Ovary (tissue), 9 donors: Measurements from ENCODE around the gene OTUD5. TPM values are rescaled to one million over a fixed set of nuclear protein-coding genes. Genes with fewer than 3 reads are reported as not detected.

ENCODE experiments used
- DNase-seq, 5 donors: peaks; one replicate each; pipeline ENCODE4 v3.0.0-alpha.2; 2019 to 2020
- H3K27ac ChIP-seq, 2 donors: fragments of 200-600 bp; one replicate each; pipeline versions ENCODE4 v1.5.1 to v1.8.0; 2019 to 2022
- H3K27me3 ChIP-seq: fragments of 200-600 bp; one replicate; pipeline ENCODE4 v1.8.0; 2022
- H3K36me3 ChIP-seq: fragments of 200-600 bp; sonication (generic); one replicate; pipeline ENCODE4 v1.5.1; 2019
- H3K4me1 ChIP-seq: one replicate; pipeline ENCODE4 v1.8.1; 2013; ENCODE audit warnings: mild to moderate bottlenecking, moderate library complexity; ENCODE audit not compliant: insufficient read depth
- H3K4me3 ChIP-seq: fragments of 200-600 bp; sonication (generic); one replicate; pipeline ENCODE4 v1.5.1; 2017
- H3K9me3 ChIP-seq, 2 donors: fragments of 200-600 bp in 1 of 2; sonication (generic) in 1 of 2; one replicate each; pipeline versions ENCODE4 v1.5.1 to v1.8.1; 2013 to 2019; ENCODE audit warnings: mild to moderate bottlenecking in 1 of 2, moderate library complexity in 1 of 2
- EP300 ChIP-seq: sonication (generic); formaldehyde crosslinking; IDR thresholded peaks from one replicate; pipeline ENCODE4 v1.6.1; 2017; ENCODE audit warnings: antibody characterized with exemption
- POLR2A ChIP-seq: fragments of 450-650 bp; IDR thresholded peaks from one replicate; pipeline ENCODE4 v1.6.1; 2017; ENCODE audit warnings: antibody characterized with exemption, mild to moderate bottlenecking, moderate library complexity
- WGBS, 3 donors: extraction: QIAGEN DNeasy Blood & Tissue Kit in 1 of 3; methylation state at CpG; one replicate each; pipeline versions ENCODE4 v1.1.5 to v1.1.7; 2013 to 2017; 5-methylcytosine and 5-hydroxymethylcytosine counted together
- intact Hi-C, 4 donors: fragments of 100-400 bp; cut with DNase I; formaldehyde crosslinking; loops; one replicate each; pipeline versions ENCODE4 v1.11.0 to v1.15.1; 2022 to 2023
- polyA plus RNA-seq, 2 donors: library from polyadenylated mRNA; stranded (reverse); fragments of 200-250 nt in 1 of 2; fragments of 350-450 nt in 1 of 2; fragmentation: Illumina TruSeq in 1 of 2; extraction: RNeasy Lipid Tissue Mini Kit (QIAGEN cat#74804) in 1 of 2; gene quantifications; one replicate each; pipeline ENCODE4 v1.2.3, GENCODE V29; 2013 to 2014
- total RNA-seq, 7 donors: library from RNA; depleted of rRNA in 2 of 7; stranded (reverse); fragments of >200 nt in 2 of 7; fragmentation: NEBNext Ultra II Directional in 3 of 7; extraction: Animal tissue kit (Norgen Biotek cat#: 25700) in 3 of 7; gene quantifications; one replicate each; pipeline versions ENCODE4 v1.1.0 to v1.2.4, GENCODE V29; 2016 to 2023
- TF ChIP-seq, protein P1 (sequence below), 3 donors: fragments of 450-650 bp in 2 of 3; fragments of 200-600 bp in 1 of 3; IDR thresholded peaks; one replicate each; pipeline versions ENCODE4 v1.5.1 to v1.8.0; 2016 to 2022; ENCODE audit warnings: antibody characterized with exemption in 3 of 3, mild to moderate bottlenecking in 1 of 3
- donor health status: DM: no; HTN: no; CAD: no; lungs with moderate emphysema.
- donor health status: DM: no; HTN: no; CAD: no.
- donor health status: Bipolar disorder and iron deficiency.
- donor health status: DM: yes; HTN: yes; CAD: no.
- donor health status: DM: no; HTN: no; CAD: no.
- donor health status: DM: yes; HTN: yes; CAD: no.

The OTUD5 gene
- total and polyA plus RNA-seq, 9 donors = 25.8 to 72.7 (median 53.8) TPM

DNA sequence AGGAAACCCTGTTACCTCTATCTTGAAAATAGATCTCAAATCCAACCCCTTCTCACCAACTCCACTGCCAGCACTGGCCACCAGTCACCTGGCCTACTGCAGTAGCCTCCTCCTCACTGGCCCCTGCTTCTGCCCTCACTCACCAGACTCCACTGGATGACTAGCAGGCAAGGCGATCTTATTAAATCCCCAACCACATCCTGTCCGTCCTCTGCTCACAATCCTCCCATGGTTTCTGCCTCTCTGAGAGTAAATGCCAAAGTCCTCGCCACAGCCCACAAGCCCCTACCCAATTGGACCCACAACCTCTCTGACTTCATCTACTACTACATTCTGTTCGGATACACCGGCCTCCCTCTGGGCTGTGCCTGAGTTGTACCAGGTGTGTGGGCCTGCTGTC is 33.1 kb downstream of the OTUD5 start:
- 85 to 91% (median 88%) methylated on average over 5 of the region's 5 CpGs for WGBS, 3 donors
- no peaks in the 10 kb centered on the region for H3K36me3 ChIP-seq
- no peak overlapping the region for H3K27ac ChIP-seq
- no peak for DNase-seq
- H3K4me1 ChIP-seq = no peaks in the 10 kb centered on the region
- intact Hi-C loops = no loop called here
- no peaks in the 10 kb centered on the region for H3K27me3 ChIP-seq
- TF ChIP-seq POLR2A (no peak), EP300 (no peak)
- TF ChIP-seq, protein P1, sequence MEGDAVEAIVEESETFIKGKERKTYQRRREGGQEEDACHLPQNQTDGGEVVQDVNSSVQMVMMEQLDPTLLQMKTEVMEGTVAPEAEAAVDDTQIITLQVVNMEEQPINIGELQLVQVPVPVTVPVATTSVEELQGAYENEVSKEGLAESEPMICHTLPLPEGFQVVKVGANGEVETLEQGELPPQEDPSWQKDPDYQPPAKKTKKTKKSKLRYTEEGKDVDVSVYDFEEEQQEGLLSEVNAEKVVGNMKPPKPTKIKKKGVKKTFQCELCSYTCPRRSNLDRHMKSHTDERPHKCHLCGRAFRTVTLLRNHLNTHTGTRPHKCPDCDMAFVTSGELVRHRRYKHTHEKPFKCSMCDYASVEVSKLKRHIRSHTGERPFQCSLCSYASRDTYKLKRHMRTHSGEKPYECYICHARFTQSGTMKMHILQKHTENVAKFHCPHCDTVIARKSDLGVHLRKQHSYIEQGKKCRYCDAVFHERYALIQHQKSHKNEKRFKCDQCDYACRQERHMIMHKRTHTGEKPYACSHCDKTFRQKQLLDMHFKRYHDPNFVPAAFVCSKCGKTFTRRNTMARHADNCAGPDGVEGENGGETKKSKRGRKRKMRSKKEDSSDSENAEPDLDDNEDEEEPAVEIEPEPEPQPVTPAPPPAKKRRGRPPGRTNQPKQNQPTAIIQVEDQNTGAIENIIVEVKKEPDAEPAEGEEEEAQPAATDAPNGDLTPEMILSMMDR (IDR thresholded peaks at IDR 0.05) = no peak
- no peaks in the 10 kb centered on the region for H3K9me3 ChIP-seq
- no peak overlapping the region for H3K4me3 ChIP-seq

DNA sequence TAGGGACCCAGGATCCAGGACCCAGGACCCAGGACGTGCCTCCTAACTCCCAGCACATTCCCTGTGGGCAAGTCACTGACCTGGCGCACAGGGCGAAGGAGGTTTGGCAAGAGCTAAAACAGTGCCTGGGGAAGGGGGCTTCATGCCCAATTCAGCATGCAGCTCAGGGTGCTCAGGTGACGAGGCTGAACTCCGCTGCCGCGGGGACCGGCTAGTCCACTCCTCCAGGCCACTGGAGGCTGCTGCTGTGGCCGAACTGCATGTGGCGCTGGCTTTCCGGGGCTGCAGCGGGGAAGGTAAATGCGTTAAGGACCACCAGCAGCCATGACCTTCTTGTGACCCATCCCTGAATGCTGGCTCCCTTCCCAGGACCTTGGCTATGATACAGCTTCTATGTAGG is 33.6 kb downstream of the OTUD5 start:
- intact Hi-C loops = no loop called here
- no peak overlapping the region for H3K4me3 ChIP-seq
- H3K4me1 ChIP-seq = no peaks in the 10 kb centered on the region
- H3K27me3 ChIP-seq = no peaks in the 10 kb centered on the region
- no peak for DNase-seq
- 77 to 81% (median 78%) methylated on average over 11 to 13 of the region's 13 CpGs for WGBS, 3 donors
- H3K36me3 ChIP-seq = no peaks in the 10 kb centered on the region
- TF ChIP-seq EP300 (no peak), POLR2A (no peak)
- TF ChIP-seq, protein P1 (IDR thresholded peaks at IDR 0.05) = no peak
- no peaks in the 10 kb centered on the region for H3K9me3 ChIP-seq
- H3K27ac ChIP-seq = no peak overlapping the region

DNA sequence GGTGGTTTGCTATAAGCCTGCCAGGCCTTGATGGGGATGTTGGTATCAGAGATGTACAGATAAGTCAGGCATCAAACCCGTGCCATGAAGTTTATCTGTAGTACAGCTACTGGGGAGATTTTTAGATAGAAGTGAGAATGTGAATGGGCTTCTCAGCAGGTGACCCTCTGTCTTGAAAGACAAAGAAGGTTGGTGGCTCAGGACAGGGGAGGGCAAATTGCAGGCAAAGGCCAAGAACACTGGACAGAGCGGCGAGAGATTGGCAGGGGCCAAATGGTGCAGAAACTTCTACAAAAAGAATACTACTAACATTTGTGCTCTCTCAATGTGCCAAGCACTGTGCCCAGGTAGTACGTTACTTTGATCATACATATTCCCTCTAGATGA is 36.7 kb downstream of the OTUD5 start:
- DNase-seq = no peak
- TF ChIP-seq POLR2A (no peak), EP300 (no peak)
- TF ChIP-seq, protein P1 (IDR thresholded peaks at IDR 0.05) = no peak
- H3K4me1 ChIP-seq = no peaks in the 10 kb centered on the region
- H3K4me3 ChIP-seq = no peak overlapping the region
- no peaks in the 10 kb centered on the region for H3K9me3 ChIP-seq
- intact Hi-C loops = no loop called here
- WGBS, 3 donors = 66 to 77% (median 77%) methylated on average over 4 of the region's 4 CpGs
- no peaks in the 10 kb centered on the region for H3K27me3 ChIP-seq
- no peak overlapping the region for H3K27ac ChIP-seq
- no peaks in the 10 kb centered on the region for H3K36me3 ChIP-seq

DNA sequence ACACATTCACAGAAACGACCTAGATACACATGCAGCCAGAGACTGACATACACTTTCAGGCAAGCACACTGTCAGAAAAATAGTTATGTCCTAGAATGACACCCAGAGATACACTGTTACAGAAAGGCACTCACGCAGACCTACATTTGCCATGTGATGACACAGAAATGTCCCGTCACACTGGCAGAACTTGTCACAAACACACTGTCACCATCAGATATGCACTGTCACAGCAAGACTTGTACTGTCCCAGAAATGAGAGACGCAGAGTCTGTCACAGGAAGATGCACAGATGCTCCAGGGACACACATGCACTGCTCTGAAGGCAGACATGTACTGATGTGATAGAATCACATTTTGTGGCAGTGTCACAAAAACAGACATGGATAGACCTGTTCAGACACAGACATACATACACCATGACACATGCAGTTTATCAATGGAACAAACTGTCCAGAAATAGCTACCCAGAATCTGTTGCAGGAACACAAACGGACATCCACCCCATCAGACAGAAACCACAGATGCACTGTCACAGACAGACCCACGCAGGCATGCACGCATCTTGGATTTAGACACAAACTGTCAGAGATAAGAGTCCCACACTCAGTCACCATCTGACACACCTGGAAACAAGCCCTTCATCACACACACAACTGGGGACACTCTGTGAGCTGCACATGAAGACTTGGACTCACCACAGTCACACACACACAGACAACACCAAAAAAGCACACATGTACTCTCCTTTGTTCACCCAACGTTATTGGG is 37.3 kb downstream of the OTUD5 start:
- H3K27me3 ChIP-seq = no peaks in the 10 kb centered on the region
- intact Hi-C loops = no loop called here
- no peaks in the 10 kb centered on the region for H3K36me3 ChIP-seq
- TF ChIP-seq, protein P1 (IDR thresholded peaks at IDR 0.05) = no peak
- TF ChIP-seq POLR2A = no peak
- DNase-seq = no peak
- no peak overlapping the region for H3K4me3 ChIP-seq
- H3K27ac ChIP-seq = no peak overlapping the region
- H3K4me1 ChIP-seq = no peaks in the 10 kb centered on the region
- no peaks in the 10 kb centered on the region for H3K9me3 ChIP-seq
- WGBS, 3 donors = 50 to 55% (median 51%) methylated on average over 8 of the region's 8 CpGs
